ENCODE data around the gene GDPD2.

GRCh38 chrX:70427365-70427764 is 4.3 kb downstream of the GDPD2 start:
- TF ChIP-seq POLR2A (IDR thresholded peaks at IDR 0.05) (no peak), POLR2AphosphoS5 (IDR thresholded peaks at IDR 0.05) (no peak)
